ENCODE data around the gene FXN. TPM values are rescaled to one million over a fixed set of nuclear protein-coding genes. Genes with fewer than 3 reads are reported as not detected.

FXN gene
- total RNA-seq, 1 experiment from 2014 or later, result 11.0 TPM

GRCh38 chr9:69115621-69116020 lies 80.1 kb downstream of the FXN start:
- no TSS peak for BruUV-seq (replicated peaks)

GRCh38 chr9:69118656-69119055 lies 83.1 kb downstream of the FXN start:
- Histone ChIP-seq H2AFZ (ENCODE audit: low read length) (no peak overlapping the region), H3K27ac (ENCODE audit: low read length) (no peak overlapping the region), H4K20me1 (ENCODE audit: low read length) (no peaks in the 10 kb centered on the region), H3K9ac (ENCODE audit: low read length) (no peak overlapping the region), H3K36me3 (ENCODE audit: low read depth, low read length) (no peaks in the 10 kb centered on the region), H3K9me3 (ENCODE audit: low read length) (no peaks in the 10 kb centered on the region), H3K4me2 (ENCODE audit: low read length) (no peak overlapping the region), H3K4me3 (ENCODE audit: low read length) (no peak overlapping the region), H3K79me2 (ENCODE audit: low read length) (peaks cover 16% of the 10 kb centered on the region), H3K4me1 (ENCODE audit: insufficient read depth, low read length) (peaks cover 24% of the 10 kb centered on the region), H3K9me2 (replicated peaks; ENCODE audit: low read length) (no peaks in the 10 kb centered on the region), H3F3A (ENCODE audit: low read length, unreplicated experiment) (no peaks in the 10 kb centered on the region), H3K27me3 (ENCODE audit: low read length) (no peaks in the 10 kb centered on the region)
- intact Hi-C loops (cut with micrococcal nuclease), result no loop called here
- ChIA-PET POLR2A (ENCODE audit: unreplicated experiment) (no interaction called here), CTCF (no interaction called here)
- no TSS peak for BruUV-seq (replicated peaks)
- ATAC-seq (no peak), DNase-seq (no peak)
- TF ChIP-seq CTCF (conservative IDR thresholded peaks at IDR 0.05; ENCODE audit: low read depth, low read length), result no peak
- TF ChIP-seq EZH2 (IDR thresholded peaks at IDR 0.05; ENCODE audit: low read length, unreplicated experiment), result no peak
- no peak for TF ChIP-seq EZH2phosphoT487 (IDR thresholded peaks at IDR 0.05; ENCODE audit: borderline replicate concordance, low read length)

More at GRCh38 chr9:69115621-69116020, 80.1 kb downstream of the FXN start:
- no peaks in the 10 kb centered on the region for H3K27me3 ChIP-seq (ENCODE audit: low read length)
- ChIA-PET CTCF (no interaction called here), POLR2A (ENCODE audit: unreplicated experiment) (no interaction called here)
- no peaks in the 10 kb centered on the region for H3K36me3 ChIP-seq (ENCODE audit: low read depth, low read length)
- peak overlapping the region; percentile 82 for H3K27ac ChIP-seq (ENCODE audit: low read length)
- H3F3A ChIP-seq (ENCODE audit: low read length, unreplicated experiment), result no peaks in the 10 kb centered on the region
- H3K79me2 ChIP-seq (ENCODE audit: low read length), result no peaks in the 10 kb centered on the region
- peak overlapping the region; percentile 69 for H3K4me2 ChIP-seq (ENCODE audit: low read length)
- intact Hi-C loops (cut with micrococcal nuclease), result no loop called here
- no peak overlapping the region for H3K4me3 ChIP-seq (ENCODE audit: low read length)
- H3K4me1 ChIP-seq (ENCODE audit: insufficient read depth, low read length), result peaks cover 22% of the 10 kb centered on the region
- no peak overlapping the region for H2AFZ ChIP-seq (ENCODE audit: low read length)
- H3K9me2 ChIP-seq (replicated peaks; ENCODE audit: low read length), result no peaks in the 10 kb centered on the region
- H3K9me3 ChIP-seq (ENCODE audit: low read length), result no peaks in the 10 kb centered on the region
- no peak overlapping the region for H3K9ac ChIP-seq (ENCODE audit: low read length)
- peak; percentile 60 for DNase-seq
- ATAC-seq, result peak; percentile 34
- TF ChIP-seq CTCF (conservative IDR thresholded peaks at IDR 0.05; ENCODE audit: low read depth, low read length) (no peak), EZH2phosphoT487 (IDR thresholded peaks at IDR 0.05; ENCODE audit: borderline replicate concordance, low read length) (no peak), EZH2 (IDR thresholded peaks at IDR 0.05; ENCODE audit: low read length, unreplicated experiment) (no peak)
- no peaks in the 10 kb centered on the region for H4K20me1 ChIP-seq (ENCODE audit: low read length)

- peak overlapping the region; percentile 64 for H2AFZ ChIP-seq (ENCODE audit: low read length)
- H3K9me3 ChIP-seq (ENCODE audit: low read length), result no peaks in the 10 kb centered on the region
- peak overlapping the region; percentile 79 for H3K4me3 ChIP-seq (ENCODE audit: low read length)
- peak overlapping the region; percentile 85 for H3K4me2 ChIP-seq (ENCODE audit: low read length)
- no peaks in the 10 kb centered on the region for H3K36me3 ChIP-seq (ENCODE audit: low read depth, low read length)
- H3F3A ChIP-seq (ENCODE audit: low read length, unreplicated experiment), result no peaks in the 10 kb centered on the region
- intact Hi-C loops (cut with micrococcal nuclease), result loop anchor here (5.0 kb wide), 3 partner anchors 57 to 72 kb away; no protein-coding TSS in a partner anchor
- DNase-seq, result peak; percentile 94
- peaks cover 16% of the 10 kb centered on the region for H3K79me2 ChIP-seq (ENCODE audit: low read length)
- H3K4me1 ChIP-seq (ENCODE audit: insufficient read depth, low read length), result peaks cover 17% of the 10 kb centered on the region
- ATAC-seq, result peak; percentile 71
- H3K27ac ChIP-seq (ENCODE audit: low read length), result peak overlapping the region; percentile 99
- no peak for TF ChIP-seq CTCF (conservative IDR thresholded peaks at IDR 0.05; ENCODE audit: low read depth, low read length)
- TF ChIP-seq EZH2 (IDR thresholded peaks at IDR 0.05; ENCODE audit: low read length, unreplicated experiment), result no peak
- TF ChIP-seq EZH2phosphoT487 (IDR thresholded peaks at IDR 0.05; ENCODE audit: borderline replicate concordance, low read length), result no peak
- H3K9me2 ChIP-seq (replicated peaks; ENCODE audit: low read length), result no peaks in the 10 kb centered on the region
- CTCF ChIA-PET, result interaction anchor here (0.6 to 1.1 kb wide), 3 partner anchors 60 to 118 kb away, joined by 3 to 6 read pairs (median 5); no protein-coding TSS in a partner anchor
- H4K20me1 ChIP-seq (ENCODE audit: low read length), result no peaks in the 10 kb centered on the region
- no peaks in the 10 kb centered on the region for H3K27me3 ChIP-seq (ENCODE audit: low read length)
- H3K9ac ChIP-seq (ENCODE audit: low read length), result peak overlapping the region; percentile 91
- POLR2A ChIA-PET (ENCODE audit: unreplicated experiment), result no interaction called here
- BruUV-seq (replicated peaks), result TSS peak; percentile 54
Observed at GRCh38 chr9:69120380-69121154, 85.0 kb downstream of the FXN start.
